Forelimb muscle (tissue), 1 donor: ENCODE measurements around the gene ECM2. TPM values are rescaled to one million over a fixed set of nuclear protein-coding genes. Genes with fewer than 3 reads are reported as not detected.

ENCODE experiments used
- DNase-seq: peaks from one replicate; pipeline ENCODE4 v3.0.0-alpha.2; 2013; ENCODE audit warnings: low read depth
- polyA plus RNA-seq: library from polyadenylated mRNA; unstranded; fragments of 120-200 nt; gene quantifications from one replicate; pipeline ENCODE4 v1.2.1, GENCODE V29; 2013; ENCODE audit not compliant: insufficient read length

The ECM2 gene
- polyA plus RNA-seq, 1 donor = 26.4 TPM

DNA sequence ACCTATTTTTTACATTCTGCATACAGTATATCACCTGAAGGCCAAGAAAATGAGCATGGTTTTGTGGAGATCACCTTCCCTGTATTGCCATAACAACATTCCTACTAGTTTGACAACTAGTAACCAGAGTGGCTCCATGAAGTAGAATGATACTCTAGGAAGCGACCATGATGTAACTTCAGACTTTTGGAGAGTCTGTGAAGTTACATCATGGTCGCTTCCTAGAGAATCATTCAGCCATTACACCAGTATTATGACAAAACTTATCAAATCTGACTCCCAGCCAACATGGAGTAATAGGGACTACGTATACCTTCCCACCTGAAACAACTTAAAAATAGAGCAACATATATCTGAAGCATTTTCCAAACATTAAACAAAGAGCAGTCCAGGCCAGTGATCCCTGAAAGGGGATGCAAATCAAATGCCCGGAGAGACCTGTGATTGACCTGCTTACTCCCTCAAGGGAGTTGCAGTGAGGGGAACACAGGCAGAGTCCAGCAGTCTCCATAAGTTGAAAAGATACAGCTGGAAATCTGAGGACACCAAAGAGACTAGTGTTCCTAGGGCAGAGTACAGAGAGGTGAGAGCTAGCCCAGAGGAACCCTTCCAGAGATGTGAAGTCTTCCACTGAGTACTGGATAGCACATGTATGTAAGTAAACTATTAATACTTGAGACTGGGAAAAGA is 7.8 kb downstream of the ECM2 start:
- no peak for DNase-seq

DNA sequence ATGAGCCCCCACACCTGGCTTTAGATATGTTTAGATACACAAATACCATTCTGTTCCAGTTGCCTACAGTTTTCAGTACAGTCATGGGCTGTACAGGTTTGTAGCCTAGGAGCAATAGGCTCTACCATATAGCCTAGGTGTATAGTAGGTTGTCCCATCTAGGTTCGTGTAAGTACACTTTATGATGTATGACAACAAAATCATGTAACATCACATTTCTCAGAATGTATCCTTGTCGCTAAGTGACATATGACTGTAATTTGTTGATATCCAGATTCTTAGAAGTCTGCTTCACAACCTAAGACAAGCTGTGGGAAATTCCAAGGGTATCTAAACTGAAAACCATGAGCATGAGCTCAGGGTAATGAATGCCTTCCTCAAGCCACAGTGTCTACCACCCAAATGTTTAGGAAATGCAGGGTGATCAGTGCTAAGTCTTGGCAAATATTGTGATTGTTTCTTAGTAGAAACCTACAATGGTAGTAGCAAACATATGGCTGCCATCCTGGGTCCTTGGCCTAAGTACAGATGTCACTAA is 8.4 kb downstream of the ECM2 start:
- DNase-seq = no peak

DNA sequence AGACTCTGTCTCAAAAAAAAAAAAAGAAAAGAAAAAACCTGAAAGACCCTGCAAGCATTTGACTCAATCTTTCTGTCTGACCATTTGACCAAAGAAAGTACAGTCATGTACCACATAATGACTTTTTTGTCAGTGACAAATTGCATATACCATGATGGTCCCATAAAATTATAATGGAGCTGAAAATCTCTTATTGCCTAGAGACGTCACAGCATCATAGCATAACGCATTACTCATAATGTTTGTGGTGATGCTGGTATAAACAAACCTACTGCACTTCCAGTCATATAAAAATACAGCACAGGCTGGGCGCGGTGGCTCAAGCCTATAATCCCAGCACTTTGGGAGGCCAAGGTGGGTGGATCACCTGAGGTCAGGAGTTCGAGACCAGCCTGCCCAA is 10.5 kb downstream of the ECM2 start:
- DNase-seq = no peak

DNA sequence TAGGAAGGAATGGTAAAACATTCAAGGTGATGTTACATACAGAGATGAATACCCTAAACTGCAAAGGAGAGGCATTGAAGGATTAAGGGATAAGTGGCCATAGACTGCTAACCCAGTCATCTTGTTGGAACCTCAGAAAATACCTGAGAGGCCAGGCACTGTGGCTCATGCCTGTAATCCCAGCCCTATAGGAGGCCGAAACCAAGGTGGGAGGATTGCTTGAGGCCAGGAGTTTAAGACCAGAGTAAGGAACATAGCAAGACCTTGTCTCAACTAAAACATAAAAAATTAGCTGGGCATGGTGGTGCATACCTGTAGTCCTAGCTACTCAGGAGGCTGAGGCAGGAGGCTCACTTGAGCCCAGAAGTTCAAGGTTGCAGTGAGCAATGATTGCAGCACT is 10.9 kb downstream of the ECM2 start:
- DNase-seq = no peak

DNA sequence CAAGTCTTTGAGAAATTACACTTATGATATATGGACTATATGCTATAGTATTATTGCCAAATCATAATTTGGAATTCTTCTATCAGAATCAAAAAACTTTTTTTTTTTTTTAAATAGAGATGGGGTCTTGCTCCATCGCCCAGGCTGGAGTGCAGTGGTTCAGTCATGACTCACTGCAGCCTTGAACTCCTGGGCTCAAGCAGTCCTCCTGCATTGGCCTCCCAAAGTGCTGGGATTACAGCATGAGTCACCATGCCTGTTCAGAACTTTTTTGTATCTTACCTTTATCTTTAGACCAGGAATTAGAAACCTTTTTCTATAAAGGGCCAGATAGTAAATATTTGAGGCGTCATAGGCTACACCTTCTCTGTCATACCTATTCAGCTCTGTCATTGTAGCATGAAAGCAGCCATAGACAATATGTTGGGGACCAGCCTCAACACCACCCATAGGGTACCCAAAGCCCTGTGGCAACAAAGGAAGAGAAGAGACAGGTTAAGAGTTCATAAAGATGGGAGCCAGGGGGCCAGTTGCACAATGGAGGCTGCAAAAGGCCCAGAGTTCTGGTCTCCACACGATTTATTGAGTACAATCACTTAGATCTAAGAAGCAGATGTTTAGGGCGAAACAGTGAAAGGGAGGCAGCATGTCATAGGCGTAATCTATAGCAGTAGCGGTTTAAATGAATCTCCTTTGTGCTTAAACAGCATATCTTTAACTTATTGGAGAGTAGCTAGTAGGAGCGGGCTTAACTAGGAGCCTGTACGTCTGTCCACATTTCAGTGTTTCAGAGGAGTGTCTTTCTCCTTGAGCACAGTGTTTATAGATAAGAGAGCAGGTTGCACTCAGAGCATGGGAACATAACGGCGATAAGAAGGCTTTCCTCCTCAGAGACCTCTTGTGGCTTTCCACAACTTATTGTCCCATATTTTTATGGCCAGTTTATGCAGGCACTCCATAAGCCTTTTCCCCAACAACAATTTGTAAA is 12.5 kb downstream of the ECM2 start:
- DNase-seq = no peak

DNA sequence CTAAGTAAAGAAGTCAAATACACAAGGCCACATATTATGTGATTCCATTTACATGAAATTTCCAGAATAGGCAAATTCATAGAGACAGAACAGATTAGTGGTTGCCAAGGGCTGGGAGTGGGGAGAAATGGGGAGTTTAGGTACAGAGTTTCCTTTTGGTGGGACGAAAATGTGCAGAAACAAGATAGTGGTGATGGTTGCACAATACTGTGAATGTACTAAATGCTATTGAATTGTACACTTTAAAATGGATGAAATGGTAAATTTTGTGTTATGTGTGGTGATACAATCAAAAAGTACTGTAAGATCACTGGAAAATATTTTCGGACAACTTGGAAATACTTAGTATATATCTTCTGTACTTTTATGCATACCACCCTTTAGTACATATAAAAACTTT is 15.0 kb downstream of the ECM2 start:
- DNase-seq = no peak

DNA sequence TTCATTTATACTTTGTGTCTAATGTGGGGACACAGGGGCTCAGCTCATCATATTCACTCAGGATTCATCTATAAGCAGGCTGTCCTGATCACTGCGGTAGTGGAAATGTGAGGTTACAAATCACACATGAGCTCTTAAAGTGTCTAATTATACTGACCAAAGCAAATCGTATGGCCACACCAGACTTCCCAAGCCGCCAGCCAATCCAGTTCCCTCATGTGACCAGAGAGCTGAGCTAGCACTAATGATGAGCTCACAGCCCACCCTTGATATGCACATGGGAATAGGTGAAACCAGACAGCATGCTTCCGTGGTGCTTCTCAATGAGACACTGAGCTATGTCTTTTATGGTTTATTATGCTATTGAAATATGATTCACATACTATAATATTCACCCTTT is 17.6 kb downstream of the ECM2 start:
- DNase-seq = no peak

DNA sequence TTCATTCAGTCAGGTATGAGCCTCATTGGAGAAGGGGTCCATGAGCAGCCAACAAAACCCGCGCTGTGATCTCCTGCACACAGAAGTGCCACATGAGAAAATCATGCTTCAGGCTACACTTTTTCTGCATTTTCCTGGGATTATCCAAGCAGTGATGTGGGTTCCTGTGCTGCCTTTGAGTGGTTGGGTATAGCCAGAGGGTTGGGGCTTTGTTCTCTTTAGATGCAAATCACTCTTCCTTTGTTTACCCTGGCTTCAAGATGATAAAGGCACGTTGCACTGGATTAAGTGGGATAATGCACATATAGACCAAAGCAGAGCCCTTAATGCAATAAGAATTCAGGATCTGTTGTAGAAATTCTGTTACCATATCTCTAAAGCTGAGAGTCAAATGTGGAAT is 18.7 kb downstream of the ECM2 start:
- DNase-seq = no peak

DNA sequence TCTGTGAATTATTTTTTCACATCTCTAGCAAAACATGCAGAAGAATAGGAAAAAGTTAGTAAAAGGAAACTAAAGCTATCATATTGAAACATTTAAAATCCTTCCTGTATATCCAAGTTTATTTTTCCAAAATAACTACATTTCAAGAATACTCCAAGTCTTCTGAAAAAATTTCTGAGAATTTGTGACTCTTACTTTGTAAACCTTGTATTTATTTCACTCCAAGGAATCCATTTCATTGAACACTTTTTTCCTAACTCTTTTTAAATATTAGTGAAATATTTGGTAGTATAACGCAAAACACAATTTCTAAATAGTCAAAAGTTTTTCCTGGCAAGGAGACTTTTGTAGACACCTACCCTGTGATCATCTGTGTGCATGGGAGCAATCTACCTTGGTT is 19.3 kb downstream of the ECM2 start:
- DNase-seq = no peak

DNA sequence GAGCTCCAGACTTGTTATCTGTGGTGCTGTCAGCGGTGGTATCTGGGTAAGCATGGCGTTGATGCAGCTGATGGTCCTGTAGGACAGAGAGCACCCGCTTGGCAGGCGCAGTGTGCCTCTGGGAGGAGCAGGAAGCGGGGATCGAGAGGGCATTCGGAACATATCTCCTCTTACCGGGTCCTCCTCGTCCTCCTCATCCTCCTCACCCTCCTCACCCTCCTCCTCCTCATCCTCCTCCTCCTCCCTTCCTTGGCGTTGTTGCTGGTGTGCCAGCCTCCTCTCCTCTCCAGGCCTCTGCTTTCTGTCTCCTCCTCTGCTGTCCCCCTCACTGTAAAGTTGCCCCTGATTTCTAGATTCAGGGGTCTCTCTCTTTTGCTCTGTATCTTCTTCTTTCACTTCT is 21.2 kb downstream of the ECM2 start:
- no peak for DNase-seq

DNA sequence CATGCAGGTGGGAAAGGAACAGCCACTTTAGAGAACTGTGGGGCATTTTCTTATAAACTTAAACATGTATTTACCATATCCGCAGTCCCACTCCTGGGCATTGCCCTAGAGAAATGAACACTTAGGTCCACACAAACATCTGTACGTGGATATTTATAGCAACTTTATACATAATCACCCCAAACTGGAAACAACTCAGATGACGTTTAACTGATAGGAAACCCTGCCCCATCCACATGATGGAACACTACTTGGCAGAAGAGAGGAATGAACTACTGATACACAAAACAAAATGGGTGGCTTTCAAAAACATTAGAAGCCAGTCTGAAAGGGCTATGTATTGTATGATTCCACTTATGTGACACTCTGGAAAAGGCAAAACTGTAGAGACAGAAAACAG is 22.4 kb downstream of the ECM2 start:
- DNase-seq = no peak

DNA sequence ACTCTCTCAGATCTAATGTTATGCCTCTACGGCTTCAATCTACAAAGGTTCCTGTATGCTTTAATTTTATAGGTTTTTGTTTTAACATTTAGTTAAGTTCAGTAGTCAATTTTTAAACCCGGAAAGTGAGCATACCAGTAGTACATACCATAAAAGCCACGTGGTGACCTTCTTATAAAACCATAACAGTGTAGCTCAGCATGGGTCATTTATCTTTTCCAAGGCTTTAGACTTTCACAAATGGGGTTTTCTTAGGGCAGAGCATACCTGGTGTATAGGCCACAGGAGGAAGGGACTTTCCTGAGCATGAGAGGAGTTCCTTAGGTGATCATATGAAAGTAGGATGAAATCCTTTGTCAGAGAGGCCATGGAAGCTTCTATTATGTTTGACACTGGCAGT is 23.2 kb downstream of the ECM2 start:
- DNase-seq = no peak

DNA sequence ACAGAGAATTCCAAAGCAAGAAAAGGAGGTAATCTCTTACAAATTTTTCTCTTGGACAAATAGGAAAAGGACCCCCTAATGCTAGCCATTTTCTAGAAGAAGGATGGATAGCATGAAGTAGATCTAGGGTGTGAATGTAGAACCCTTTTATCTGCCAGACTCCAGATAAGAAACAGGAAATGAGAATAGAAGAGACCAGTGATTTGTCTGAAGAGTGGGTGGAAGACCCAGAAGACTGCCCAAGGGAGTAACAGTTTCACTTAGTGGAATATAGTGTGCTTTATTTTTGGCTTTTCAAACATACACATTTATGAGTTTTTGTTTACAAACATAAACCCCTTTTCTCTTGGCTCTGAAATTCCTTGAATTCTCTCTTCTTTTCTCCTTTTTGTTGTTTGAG is 25.0 kb downstream of the ECM2 start:
- DNase-seq = no peak

DNA sequence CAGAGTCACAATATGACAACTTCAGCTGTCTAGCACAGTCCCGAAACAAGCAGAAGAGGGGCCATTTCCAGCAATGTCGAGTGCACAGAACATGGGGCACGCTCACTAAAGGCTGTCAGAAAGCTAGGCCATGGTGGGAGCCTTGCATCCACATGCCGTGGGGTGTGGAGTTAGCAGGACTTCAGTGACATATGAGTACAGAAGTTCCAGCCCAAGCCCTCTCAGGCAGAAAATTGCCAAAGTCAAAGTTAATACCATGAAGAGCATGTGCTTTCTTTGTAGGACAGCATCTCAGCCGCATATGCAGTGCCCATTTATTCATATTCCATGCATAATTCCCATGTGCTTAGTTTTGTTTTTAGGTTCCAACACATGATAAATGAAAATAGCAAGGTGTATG is 26.7 kb downstream of the ECM2 start:
- DNase-seq = no peak

DNA sequence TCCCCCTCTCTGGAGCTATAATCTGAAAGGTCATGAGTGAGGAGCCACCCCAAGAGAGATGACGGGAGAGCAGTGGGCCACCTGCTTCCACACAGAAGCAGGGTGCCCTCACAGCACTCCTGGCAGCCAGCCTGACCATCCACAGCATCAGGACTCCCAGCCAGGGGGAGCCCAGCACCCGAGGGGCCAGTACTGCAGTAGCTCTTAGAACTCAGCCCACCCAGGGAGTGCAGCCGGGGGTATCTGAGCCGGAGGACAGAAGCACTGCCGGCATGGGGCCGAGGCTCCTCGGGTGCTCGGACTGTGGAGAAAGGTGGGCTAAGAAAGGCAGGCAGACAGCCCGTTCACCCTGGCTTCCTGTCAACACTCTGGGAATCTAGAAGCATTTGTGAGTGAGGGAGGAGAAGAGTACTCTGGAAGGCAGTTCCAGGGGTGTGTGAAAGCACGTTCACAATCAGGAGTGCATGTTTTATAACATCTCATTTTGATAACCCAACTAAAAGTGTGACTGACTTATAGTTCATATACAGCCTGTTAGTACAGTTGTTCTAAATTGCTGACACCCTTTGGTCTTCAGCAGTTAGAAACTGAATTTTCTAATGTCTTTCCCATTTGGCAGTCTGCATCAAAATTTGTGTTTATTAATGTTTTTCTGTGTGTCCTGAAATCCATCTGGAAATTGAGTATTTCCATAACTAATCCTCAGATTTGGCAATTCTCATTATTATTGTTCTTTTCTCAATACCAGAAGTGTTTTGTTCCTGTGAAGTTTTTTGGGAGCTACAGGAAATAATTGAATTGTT is 27.6 kb downstream of the ECM2 start:
- no peak for DNase-seq

DNA sequence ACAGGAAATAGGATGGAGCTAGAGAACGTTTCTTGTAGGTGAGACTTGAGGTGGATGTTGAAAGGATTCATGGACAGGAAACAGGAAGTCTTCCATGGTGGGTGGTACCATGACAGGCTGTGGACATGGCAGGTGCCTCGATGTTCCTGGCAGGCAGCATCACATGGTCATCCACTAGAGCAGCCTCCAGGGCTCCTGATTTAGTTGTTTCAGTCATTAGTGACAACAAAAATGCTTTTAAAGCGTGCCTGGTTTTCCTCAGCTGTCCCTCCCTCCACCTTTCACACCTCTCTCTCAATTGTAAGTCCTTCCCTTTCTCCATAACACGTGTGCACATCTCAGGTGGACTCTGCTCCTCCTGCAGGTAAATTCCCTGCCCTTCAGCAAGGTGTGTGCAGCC is 28.3 kb downstream of the ECM2 start:
- DNase-seq = no peak

DNA sequence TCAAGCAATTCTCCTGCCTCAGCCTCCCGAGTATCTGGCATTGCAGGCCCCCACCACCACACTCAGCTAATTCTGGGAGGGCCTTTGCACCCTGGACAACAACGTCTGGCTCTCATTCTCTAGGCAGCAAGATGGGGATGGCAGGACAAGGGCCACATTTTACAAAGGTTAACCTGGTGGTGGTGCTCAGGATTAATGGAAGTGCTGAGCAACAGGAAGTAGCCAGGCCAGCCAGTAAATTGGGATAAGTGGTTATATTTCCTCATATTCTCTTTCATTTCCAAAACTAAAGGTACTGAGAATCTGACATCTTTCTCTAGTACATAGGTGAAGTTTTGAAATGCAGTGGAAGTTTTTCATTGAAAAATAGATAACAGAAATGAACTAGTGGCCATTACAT is 28.8 kb downstream of the ECM2 start:
- DNase-seq = no peak

DNA sequence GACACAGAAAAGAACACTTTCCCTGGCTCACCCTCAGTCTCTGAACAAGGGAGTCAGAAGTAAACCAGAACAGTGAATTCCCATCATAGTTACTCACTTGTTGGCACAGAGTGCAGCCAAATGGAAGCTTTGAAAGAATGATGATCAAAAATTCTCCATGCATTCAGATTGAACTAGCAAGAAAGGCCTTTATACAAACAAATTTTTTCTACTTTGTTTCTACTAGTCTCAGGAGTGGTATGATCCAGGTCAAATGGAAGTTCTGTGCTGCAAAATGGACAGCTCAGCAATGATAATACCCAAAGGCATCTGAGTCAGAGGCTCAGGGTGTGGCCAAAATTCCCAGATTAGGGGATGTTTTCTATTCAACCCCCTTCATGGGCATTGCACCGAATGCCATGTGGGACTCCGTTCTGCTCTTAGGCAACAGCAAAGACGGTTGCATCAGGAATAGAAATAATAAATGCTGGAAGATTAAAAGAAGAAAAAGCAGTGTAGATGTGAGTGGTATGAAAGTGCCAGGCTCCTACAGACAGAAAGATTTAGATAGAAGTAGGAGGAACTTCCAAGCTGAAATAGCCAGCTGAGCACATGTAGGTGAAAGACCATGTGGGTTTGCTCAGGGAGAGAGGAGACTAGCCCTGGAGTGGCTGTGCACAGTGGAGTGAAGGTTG is 29.5 kb downstream of the ECM2 start:
- peak; percentile 88 for DNase-seq

DNA sequence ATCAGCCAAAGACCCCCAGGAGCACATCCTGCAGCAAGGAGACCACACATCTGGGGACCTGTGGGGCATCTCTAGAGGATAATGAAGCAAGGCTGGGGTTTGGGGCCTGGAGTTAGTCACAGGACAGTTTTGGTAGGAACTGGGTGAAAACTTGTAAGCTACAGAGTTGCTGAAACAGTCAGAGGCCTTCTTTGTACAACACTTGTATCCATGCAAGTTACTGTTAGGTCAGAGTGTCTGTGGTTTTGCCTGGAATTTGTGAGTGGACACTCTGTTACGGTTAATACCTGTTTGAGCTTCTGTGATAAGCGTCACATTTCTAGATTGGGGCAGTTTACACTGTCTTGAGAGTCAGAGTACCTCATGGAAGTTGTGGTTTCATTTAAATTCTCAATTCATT is 30.9 kb downstream of the ECM2 start:
- no peak for DNase-seq

DNA sequence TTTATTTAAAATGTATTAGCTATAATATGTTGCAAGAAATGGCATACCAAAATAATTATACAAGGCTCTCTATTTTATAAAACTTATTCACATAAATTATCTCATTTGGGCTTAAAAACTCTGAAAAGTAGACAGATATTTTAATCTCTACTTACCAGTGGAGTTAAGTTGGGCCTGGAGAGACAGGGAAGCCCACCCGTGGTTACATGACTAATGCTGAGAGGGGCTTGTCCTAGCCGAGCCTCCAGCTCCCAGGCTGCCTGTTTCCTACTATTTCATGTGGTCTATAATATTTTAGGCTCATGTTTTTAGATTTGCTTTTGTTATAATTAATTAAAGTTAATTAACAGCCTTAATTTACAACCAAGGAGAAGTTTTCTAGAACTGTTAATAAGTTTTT is 32.6 kb downstream of the ECM2 start:
- DNase-seq = no peak

DNA sequence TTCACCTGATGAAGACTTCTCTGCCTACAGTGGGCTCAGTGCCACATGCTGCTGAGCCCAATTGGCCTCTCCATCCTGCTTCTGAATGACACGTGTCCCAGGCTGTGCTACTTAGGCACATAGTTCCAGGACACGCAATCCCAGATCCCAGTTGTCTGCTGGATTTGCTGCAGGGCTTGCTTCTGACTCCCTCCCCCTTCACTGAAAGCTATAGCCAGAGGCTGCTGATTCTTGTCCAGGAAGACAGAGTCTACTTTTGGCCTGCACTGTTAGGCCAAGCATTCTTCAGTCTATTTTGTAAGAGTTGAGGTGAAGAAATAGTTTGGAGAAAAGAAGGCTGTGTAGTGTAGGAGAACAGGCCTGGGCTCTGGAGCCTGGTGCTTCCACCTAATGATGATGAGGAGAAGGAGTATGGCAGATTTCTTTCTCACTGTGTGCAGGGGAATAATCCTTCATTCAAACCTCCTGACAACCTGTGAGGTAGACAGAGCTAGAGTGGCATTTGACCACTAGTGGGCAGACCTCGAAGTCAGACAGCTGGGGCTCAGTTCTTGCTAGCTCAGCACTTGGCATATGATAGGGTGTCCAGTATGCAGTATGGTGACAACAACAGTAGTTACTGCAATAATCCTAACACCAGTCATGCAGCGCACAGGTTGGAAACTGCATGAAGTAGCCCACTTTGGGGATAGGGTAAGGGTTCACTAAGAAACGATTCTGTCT is 34.0 kb downstream of the ECM2 start:
- DNase-seq = no peak
